ENCODE measurements around the gene ARID5A.
A peak's percentile ranks its signal among the peaks of the same experiment; 100 is the strongest.

The ARID5A gene

GRCh38 chr2:96530474-96531357 lies 5.8 kb upstream of the ARID5A start:
- H3K4me3 ChIP-seq (IDR thresholded peaks at IDR 0.05; ENCODE audit: insufficient read depth, low read depth, low read length) = no peak overlapping the region
- peak overlapping the region; percentile 98 for H3K4me2 ChIP-seq
- H3K27ac ChIP-seq = no peak overlapping the region; the same call in 1 of the 2 replicates
- TF ChIP-seq CTCF (conservative IDR thresholded peaks at IDR 0.05; ENCODE audit: low read depth, low read length) = no peak
- no peaks in the 10 kb centered on the region for H3K36me3 ChIP-seq (ENCODE audit: insufficient read depth)
- no peaks in the 10 kb centered on the region for H4K20me1 ChIP-seq (ENCODE audit: insufficient read depth)
- H2AFZ ChIP-seq (ENCODE audit: low read depth) = no peak overlapping the region
- H3K79me2 ChIP-seq (ENCODE audit: insufficient read depth, low read depth) = no peaks in the 10 kb centered on the region
- no peaks in the 10 kb centered on the region for H3K27me3 ChIP-seq (ENCODE audit: insufficient read depth, low read depth)
- peaks cover 92% of the 10 kb centered on the region for H3K4me1 ChIP-seq (ENCODE audit: low read depth, poor library complexity, severe bottlenecking)
- H3K9ac ChIP-seq = no peak overlapping the region; the same call in 1 of the 2 replicates

GRCh38 chr2:96531366-96531765 lies 5.2 kb upstream of the ARID5A start:
- no peaks in the 10 kb centered on the region for H3K27me3 ChIP-seq (ENCODE audit: insufficient read depth, low read depth)
- H3K9ac ChIP-seq = peak overlapping the region; percentile 68
- H3K4me3 ChIP-seq (IDR thresholded peaks at IDR 0.05; ENCODE audit: insufficient read depth, low read depth, low read length) = peak overlapping the region; percentile 38
- H2AFZ ChIP-seq (ENCODE audit: low read depth) = peak overlapping the region; percentile 47; the same call in 1 of the 2 replicates
- no peaks in the 10 kb centered on the region for H3K36me3 ChIP-seq (ENCODE audit: insufficient read depth)
- no peaks in the 10 kb centered on the region for H3K79me2 ChIP-seq (ENCODE audit: insufficient read depth, low read depth)
- H3K4me2 ChIP-seq = peak overlapping the region; percentile 98
- H3K27ac ChIP-seq = peak overlapping the region; percentile 73
- no peaks in the 10 kb centered on the region for H4K20me1 ChIP-seq (ENCODE audit: insufficient read depth)
- no peak for TF ChIP-seq CTCF (conservative IDR thresholded peaks at IDR 0.05; ENCODE audit: low read depth, low read length)
- peaks cover 93% of the 10 kb centered on the region for H3K4me1 ChIP-seq (ENCODE audit: low read depth, poor library complexity, severe bottlenecking)

- peak overlapping the region; percentile 47; the same call in 1 of the 2 replicates for H2AFZ ChIP-seq (ENCODE audit: low read depth)
These were observed 4.6 kb upstream of the ARID5A start for GRCh38 chr2:96531872-96532505.

More at GRCh38 chr2:96531872-96532505, 4.6 kb upstream of the ARID5A start:
- TF ChIP-seq CTCF (conservative IDR thresholded peaks at IDR 0.05; ENCODE audit: low read depth, low read length) = no peak
- peaks cover 87% of the 10 kb centered on the region for H3K4me1 ChIP-seq (ENCODE audit: low read depth, poor library complexity, severe bottlenecking)
- peak overlapping the region; percentile 68 for H3K9ac ChIP-seq
- H3K4me2 ChIP-seq = peak overlapping the region; percentile 98
- peak overlapping the region; percentile 38 for H3K4me3 ChIP-seq (IDR thresholded peaks at IDR 0.05; ENCODE audit: insufficient read depth, low read depth, low read length)
- no peaks in the 10 kb centered on the region for H3K36me3 ChIP-seq (ENCODE audit: insufficient read depth)
- no peaks in the 10 kb centered on the region; the same call in 1 of the 2 replicates for H3K79me2 ChIP-seq (ENCODE audit: insufficient read depth, low read depth)
- H3K27me3 ChIP-seq (ENCODE audit: insufficient read depth, low read depth) = no peaks in the 10 kb centered on the region
- H4K20me1 ChIP-seq (ENCODE audit: insufficient read depth) = no peaks in the 10 kb centered on the region
- H3K27ac ChIP-seq = peak overlapping the region; percentile 73

Data from KMS-11 (cell line).